Activated T-helper 1 cell treated with Interleukin-2 at 50 U/mL for 16 hours (primary cell): ENCODE data around the gene RBPJL.

Source experiments
- DNase-seq: peaks from one replicate; pipeline ENCODE4 v3.0.0-alpha.2; 2020; ENCODE audit warnings: low read depth

RBPJL gene

DNA sequence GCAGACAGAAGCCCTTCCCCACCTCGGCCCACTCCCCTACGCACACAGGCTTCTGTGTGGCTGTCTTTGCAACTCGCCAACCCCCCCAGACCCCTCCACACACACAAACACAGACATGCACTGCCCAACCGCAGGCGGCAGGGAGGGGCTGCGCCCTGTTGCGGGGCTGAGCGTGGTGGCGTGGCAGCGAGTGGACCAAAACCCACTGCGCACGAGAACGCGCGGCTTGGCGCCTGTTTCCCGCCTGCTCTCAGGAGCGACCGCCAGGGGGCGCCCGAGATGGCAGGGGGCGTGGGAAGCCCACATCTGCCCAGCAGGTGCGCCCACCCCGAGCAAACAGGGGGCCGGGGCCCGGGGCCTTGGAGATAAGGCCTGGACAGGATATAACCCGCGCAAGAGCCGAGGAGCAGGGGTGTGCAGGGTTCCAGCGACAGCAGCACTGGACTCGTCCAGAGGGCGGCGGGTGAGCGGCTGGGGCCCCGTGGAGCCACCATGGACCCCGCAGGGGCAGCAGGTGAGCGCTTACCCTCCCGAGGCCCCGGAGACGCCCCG, at the start of gene RBPJL:
RBPJL (plus strand) TSS at position 410 of the 552 bp plus-strand sequence; CDS start at position 493, 83 bp downstream.
- peak; percentile 13 for DNase-seq

DNA sequence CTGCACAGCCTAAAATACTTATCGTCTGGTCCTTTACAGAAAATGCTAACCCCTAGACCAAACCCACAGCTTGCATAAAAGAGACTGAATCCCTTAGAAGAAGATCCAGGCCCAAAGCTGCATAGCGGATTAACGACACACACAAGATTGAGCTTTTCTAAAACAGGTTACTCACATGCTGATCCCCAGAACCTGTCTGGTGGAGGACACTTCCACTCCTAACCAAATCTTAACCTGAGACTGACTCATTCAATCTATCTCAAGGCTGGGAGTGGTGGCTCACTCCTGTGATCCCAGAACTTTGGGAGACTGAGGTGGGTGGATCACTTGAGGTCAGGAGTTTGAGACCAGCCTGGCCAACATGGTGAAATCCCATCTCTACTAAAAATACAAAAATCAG, 49.5 kb upstream of the RBPJL start:
- no peak for DNase-seq

- DNase-seq: no peak
These were observed 48.9 kb upstream of the RBPJL start for GRCh38 chr20:45257711-45258110.

DNA sequence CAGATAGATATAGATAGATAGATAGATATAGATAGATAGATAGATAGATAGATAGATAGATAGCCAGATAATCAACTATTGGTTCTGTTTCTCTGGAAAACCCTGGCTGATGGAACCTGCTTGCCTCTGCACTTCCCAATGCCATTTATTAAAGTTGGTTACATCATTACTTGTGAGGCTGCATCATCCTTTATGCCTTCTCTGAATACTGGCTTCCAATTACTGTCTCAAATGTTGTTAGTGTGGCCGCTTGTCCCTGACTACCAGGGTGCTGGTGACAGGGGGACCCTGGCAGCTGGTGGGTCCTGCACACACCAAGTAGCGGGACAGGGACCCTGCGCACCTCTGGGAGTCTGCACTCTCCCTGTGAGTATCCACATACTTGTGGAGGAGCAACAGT, 48.4 kb upstream of the RBPJL start:
- DNase-seq: no peak

GRCh38 chr20:45258664-45259063, 48.0 kb upstream of the RBPJL start:
- no peak for DNase-seq

- no peak for DNase-seq
These were observed 42.9 kb upstream of the RBPJL start for GRCh38 chr20:45263556-45264266.

DNA sequence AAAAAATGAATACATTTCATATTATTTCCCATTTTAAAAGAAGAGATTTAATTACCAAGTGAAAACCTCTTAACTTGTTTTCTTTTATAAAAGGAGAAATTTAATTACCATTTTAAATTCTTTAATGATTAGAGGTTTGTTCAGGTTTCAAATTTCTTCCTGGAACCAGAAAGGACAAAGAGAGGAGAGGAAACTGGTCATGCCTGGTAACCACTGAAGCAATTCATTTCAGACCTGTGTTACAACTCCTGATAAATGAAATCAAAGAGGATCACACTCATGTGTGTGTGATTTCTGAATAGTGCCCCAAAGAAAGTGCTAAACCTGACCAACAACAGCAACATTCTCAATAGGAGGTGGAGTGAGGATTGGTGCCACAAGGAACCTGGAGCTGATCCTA, 39.7 kb upstream of the RBPJL start:
- DNase-seq: no peak

- no peak for DNase-seq
These were observed 38.1 kb upstream of the RBPJL start for GRCh38 chr20:45268531-45268930.

DNA sequence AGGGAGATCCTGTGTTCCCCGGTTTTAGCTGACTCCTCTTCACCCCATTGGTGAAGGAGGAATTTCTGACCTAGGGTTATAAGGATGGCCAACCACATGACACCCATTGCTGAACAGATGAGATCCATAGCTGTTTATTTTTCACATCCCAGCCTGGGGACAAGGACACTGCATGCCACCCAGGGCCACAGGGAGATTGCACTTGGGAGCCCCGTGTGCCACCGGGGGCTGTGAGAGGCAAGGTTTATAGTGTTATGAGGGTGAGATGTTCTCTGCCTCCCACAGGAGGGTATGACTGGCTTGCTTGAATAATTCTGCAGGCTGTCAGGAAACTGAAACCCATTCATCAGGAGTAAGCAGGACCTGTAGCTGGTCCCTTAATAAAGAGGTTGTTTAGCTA, 37.6 kb upstream of the RBPJL start:
- no peak for DNase-seq

GRCh38 chr20:45269754-45270270, 36.8 kb upstream of the RBPJL start:
- DNase-seq: no peak

DNA sequence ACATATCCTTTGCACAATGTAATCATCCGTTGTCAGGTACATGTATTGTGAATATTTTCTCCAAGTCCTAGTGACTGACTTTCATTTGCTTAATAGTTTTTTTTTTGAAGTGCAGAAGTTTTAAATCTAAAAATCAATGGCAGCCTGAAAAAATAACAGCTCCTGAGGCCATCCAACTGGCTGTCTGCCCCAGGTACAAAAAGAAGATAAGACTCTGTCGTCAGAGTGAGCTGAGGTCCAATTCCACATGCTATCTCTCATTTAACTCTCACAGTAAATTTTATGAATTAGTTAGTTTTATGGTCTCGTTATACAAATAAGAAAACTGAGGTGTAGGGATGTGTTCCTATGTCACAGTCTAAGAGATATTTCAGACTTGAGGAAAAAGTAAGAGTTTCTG, 31.3 kb upstream of the RBPJL start:
- no peak for DNase-seq

GRCh38 chr20:45279992-45280391, 26.6 kb upstream of the RBPJL start:
- no peak for DNase-seq

DNA sequence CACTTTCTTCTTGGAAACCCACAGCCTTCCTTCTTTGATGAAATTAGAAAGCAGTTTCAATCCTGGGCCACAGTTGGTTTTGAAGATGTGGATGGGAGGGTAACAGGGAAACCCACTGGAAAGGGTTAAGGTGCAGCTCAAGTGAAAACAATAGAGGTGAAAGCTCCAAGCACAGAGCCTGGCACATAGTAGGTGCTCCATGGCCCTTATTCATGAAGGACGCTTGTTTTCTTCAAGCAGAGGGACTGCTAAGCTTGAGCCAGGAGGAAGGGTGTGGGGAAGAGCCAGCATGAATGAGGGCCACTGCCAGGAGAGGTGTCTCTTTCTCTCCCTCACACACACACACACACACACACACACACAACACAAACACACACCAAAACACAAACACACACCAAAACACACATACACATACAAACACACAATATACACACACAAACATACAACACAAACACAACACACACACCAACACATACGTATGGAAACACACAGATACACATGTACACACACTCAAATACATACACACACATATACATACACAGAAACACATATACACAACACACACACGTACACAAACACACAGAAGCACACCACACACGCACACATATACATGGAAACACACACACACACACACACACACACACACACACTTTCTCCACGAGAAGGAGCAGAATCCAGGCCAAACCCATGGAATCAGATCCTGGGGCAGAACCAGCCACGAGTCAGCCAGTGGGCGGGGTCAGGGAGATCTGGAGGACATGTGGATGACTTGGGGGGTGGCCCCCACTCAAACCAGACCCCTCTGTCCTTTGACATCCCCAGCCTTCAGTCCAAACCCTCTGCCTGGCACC, 23.7 kb upstream of the RBPJL start:
- DNase-seq: no peak

DNA sequence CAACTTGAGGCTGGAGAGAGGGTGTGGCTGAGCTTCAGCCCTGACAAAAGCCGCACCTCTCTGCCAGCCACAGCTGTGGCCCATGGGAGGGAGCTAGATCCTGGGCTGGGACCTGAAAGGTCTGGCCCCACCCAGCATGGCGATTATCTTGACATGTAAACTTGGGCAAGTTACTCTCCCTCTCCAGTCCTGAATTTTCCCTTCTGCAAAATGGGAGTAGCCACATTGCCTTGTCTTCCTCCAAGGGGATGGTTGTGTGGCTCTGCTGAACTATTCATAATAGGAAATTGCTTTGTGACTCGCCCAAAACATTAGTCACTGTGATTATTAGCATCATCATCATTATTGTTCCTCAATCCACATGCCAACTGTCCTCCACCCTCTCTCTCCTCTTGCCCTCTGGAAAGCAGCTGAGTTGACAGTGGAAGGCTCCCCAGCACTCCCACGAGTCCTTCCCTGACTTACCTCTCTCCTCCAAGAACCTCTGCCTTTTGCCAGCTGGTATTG, 23.0 kb upstream of the RBPJL start:
- no peak for DNase-seq

GRCh38 chr20:45288376-45288775, 18.3 kb upstream of the RBPJL start:
- DNase-seq: no peak

GRCh38 chr20:45288860-45289259, 17.8 kb upstream of the RBPJL start:
- DNase-seq: no peak

GRCh38 chr20:45289942-45290676, 16.5 kb upstream of the RBPJL start:
- no peak for DNase-seq

DNA sequence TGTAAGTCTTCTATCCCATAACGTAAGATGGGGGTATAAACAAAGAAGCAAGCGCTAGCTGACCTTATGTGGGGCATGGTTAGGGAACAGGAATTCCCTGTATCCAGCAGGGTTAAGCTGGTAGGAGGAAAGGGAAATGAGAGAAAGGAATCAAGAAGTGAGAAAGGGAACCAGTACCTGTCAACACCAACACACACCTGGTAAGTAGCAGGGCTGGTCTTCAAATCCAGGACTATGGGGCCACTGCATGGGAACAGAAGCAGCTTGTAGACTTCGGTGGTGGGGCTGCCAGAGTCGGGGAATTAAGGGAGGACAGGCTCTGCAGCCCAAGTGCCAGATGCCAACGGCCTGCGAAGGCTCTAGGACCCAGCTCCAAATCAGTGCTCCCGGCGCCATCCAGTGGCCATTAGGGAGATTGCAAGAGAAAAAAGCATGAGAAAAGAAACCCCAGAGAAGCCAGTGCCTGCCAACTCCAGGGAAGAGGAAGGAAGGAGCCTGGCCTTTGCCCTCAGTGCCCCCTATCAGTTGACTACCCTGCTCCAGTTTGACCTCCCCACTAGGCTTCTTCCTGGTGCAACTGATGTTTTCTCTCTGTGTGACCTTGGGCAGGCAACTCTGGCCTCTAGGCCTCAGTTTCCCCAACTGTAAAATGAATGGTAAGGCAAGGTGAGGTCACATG, 15.8 kb upstream of the RBPJL start:
- peak; percentile 26 for DNase-seq

DNA sequence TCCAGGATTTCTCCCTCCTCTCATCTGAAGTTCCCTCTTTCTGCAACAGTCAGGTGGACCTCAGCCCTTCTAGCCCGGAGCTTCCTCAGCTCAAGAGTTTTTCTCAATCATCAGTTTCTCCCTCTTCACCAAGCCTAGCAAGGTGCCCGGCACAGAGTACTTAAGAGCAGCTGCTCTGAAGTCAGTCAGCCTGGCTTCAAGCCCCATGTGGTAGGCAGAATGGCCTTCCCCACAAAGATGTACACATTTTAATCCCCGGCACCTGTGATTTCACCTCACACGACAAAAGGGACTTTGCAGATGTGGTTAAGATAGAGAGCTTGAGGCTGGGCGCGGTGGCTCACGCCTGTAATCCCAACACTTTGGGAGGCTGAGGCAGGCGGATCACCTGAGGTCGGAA, 15.1 kb upstream of the RBPJL start:
- no peak for DNase-seq

GRCh38 chr20:45292343-45292742, 14.3 kb upstream of the RBPJL start:
- DNase-seq: no peak
